RWPE2 (cell line): ENCODE results near the gene RPS26.
A peak's percentile ranks its signal among the peaks of the same experiment; 100 is the strongest.

Experiments used
- ATAC-seq: fragments of 200-7000 bp; cut with Tn5 transposase; 3 replicates; pipeline ENCODE4 v1.9.1; 2021; ENCODE audit warnings: low read depth
- DNase-seq: peaks from one replicate; pipeline ENCODE4 v3.0.0-alpha.2; 2020; ENCODE audit warnings: low spot score
- H3K27ac ChIP-seq: fragments of 450-650 bp; 2 replicates; pipeline ENCODE4 v1.5.1; 2017; ENCODE audit warnings: mild to moderate bottlenecking; ENCODE audit not compliant: poor library complexity, severe bottlenecking
- H3K27me3 ChIP-seq: fragments of 250-450 bp; sonication (Bioruptor Pico); 2 replicates; pipeline ENCODE4 v1.5.1; 2021; ENCODE audit warnings: mild to moderate bottlenecking, moderate library complexity; ENCODE audit not compliant: insufficient read depth, poor library complexity, severe bottlenecking
- H3K36me3 ChIP-seq: fragments of 250-450 bp; sonication (Bioruptor Pico); 2 replicates; pipeline ENCODE4 v1.5.1; 2020; ENCODE audit warnings: low read depth, mild to moderate bottlenecking, moderate library complexity
- H3K4me1 ChIP-seq: fragments of 250-450 bp; sonication (Bioruptor Pico); 2 replicates; pipeline ENCODE4 v1.5.1; 2021; ENCODE audit warnings: mild to moderate bottlenecking, moderate library complexity; ENCODE audit not compliant: insufficient read depth, poor library complexity, severe bottlenecking
- H3K4me3 ChIP-seq: fragments of 250-450 bp; sonication (Bioruptor Pico); 2 replicates; pipeline ENCODE4 v1.5.1; 2021; ENCODE audit warnings: mild to moderate bottlenecking, moderate library complexity; ENCODE audit not compliant: severe bottlenecking
- H3K9me3 ChIP-seq: fragments of 250-450 bp; sonication (Bioruptor Pico); 2 replicates; pipeline ENCODE4 v1.5.1; 2021; ENCODE audit warnings: mild to moderate bottlenecking, moderate library complexity; ENCODE audit not compliant: severe bottlenecking
- TF ChIP-seq, protein P1 (sequence below): fragments of 450-650 bp; IDR thresholded peaks from one replicate; pipeline ENCODE4 v1.5.1; 2017; ENCODE audit warnings: mild to moderate bottlenecking, moderate library complexity; ENCODE audit not compliant: poor library complexity, severe bottlenecking

RPS26 gene

DNA sequence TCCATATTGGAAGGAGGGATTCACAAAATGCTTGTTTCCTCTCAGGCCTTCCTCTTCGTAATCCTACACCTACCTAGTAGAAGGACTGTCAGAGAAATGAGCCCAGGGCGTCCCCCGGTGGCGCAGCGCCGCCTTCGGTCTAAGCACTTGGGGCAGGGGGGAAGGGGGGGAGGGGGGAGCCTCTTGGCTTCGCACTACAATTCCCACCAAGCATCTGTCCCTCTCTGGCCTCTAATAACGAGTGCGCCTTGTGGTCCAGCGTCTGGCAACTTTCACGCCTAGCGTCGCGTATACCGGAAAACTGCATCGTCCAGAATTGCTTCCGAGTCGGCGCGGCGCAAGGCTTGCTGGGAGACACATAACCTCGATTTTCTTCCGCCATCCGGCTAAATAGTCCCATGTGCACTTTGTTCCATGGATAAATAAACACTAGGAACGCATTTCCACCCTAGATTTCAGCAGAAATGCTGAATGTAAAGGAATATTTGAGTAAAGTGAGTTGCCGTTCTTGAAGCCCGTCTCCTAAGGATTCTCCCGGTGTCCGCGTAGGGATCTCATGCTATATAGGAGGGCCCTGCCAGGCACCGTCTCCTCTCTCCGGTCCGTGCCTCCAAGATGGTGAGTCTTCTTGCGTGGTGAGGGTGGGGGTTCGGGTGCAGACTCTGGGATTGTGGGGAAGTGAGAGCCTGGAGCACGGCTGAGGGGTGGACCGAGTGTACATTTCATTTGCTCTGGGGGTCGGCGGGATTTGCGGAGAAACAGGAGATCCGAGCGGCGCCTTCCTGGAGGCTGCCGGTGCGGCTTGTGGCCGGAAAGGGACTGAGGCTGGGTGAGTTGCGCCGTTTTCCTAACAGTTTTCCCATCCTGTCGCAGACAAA, at the start of gene RPS26:
RPS26 (plus strand) TSS at position 367 of the 878 bp plus-strand sequence; CDS start at position 616, 249 bp downstream.
- Histone ChIP-seq H3K4me3 (peak within 1 kb of the TSS; percentile 84), H3K4me1 (no peaks in the 10 kb centered on the region), H3K9me3 (no peaks in the 10 kb centered on the region), H3K36me3 (peaks cover 37% of the 10 kb centered on the region), H3K27me3 (no peaks in the 10 kb centered on the region), H3K27ac (peak within 1 kb of the TSS; percentile 64)
- DNase-seq = peak; percentile 98
- TF ChIP-seq, protein P1, sequence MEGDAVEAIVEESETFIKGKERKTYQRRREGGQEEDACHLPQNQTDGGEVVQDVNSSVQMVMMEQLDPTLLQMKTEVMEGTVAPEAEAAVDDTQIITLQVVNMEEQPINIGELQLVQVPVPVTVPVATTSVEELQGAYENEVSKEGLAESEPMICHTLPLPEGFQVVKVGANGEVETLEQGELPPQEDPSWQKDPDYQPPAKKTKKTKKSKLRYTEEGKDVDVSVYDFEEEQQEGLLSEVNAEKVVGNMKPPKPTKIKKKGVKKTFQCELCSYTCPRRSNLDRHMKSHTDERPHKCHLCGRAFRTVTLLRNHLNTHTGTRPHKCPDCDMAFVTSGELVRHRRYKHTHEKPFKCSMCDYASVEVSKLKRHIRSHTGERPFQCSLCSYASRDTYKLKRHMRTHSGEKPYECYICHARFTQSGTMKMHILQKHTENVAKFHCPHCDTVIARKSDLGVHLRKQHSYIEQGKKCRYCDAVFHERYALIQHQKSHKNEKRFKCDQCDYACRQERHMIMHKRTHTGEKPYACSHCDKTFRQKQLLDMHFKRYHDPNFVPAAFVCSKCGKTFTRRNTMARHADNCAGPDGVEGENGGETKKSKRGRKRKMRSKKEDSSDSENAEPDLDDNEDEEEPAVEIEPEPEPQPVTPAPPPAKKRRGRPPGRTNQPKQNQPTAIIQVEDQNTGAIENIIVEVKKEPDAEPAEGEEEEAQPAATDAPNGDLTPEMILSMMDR = peak; percentile 90
- peak; percentile 92 for ATAC-seq

DNA sequence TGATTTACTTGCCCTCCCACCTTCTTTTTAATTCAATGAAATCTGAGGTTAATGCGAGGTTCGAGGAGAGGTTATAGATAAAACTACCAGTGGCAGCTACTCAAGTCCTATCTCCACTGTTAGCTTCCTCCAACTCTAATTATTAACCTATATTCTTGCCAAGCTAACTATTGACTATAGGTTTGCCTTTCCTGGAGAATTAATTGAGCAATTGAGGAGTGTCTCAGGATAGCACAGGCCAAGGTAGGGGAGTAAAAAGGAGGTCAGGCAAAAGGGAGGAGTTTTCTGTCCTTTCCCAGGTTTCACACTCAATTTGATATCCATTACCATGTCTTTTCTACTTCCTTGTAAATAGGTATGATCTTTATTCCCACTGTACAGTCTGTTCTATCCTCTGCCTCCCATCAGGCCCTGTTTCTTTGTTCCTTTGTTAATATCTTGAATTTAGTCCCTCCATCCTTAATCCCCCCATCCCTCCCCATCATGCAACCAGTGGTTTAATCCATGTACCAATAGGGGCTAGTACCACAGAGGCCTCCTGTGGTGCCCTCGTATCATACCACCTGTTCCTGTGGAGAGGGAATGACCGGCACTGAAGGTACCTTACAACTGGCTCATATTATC, 48.4 kb upstream of the RPS26 start:
- Histone ChIP-seq H3K4me3 (no peak overlapping the region), H3K9me3 (no peaks in the 10 kb centered on the region), H3K4me1 (no peaks in the 10 kb centered on the region), H3K27me3 (no peaks in the 10 kb centered on the region), H3K36me3 (peaks cover 58% of the 10 kb centered on the region), H3K27ac (no peak overlapping the region)
- ATAC-seq (no peak), DNase-seq (no peak)
- TF ChIP-seq, protein P1 = no peak

DNA sequence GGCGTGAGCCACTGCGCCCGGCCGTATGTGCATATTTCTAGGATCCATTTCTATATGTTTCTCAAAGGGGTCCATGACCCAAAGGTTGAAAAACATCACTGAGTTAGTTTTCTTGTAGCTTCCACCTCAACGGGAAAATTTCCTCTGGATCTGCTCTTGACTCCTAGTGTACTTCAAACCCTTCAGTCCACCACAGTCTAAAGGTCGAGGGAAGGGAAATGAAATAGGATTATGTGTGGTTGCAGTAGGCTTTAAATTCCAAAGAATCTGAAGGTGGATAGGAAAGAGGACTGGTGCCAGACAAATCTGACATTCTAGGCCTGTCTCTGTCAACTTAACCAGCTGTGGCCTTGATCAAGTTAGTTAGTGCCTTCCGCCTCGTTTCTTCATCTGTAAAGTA, 46.4 kb upstream of the RPS26 start:
- H3K4me1 ChIP-seq = no peaks in the 10 kb centered on the region
- peaks cover 38% of the 10 kb centered on the region for H3K36me3 ChIP-seq
- no peaks in the 10 kb centered on the region for H3K27me3 ChIP-seq
- TF ChIP-seq, protein P1 = no peak
- no peak overlapping the region for H3K27ac ChIP-seq
- no peak overlapping the region for H3K4me3 ChIP-seq
- no peaks in the 10 kb centered on the region for H3K9me3 ChIP-seq
- ATAC-seq (no peak), DNase-seq (no peak)

DNA sequence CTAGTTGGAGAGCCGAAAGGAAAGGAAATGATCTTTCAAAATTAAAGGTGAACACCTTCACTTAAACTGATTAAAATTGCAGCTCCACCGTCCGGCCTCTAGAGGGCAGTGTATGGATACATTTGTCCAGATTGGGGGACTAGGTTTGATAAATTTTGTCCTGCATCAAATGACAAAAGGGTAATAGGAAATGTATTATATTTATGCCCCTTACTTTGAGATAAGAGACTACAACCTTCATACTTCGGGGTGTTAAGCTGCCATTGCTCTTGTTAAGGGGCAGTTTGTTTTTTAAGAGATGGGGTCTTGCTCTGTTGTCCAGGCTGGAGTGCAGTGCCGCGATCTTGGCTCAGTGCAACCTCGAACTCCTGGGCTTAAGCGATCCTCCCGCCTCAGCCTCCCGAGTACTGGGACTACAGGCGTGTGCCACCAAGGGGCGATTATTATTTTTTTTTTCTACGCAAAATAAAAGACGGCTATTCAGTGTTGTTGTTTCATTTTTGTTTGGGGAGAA, 45.5 kb upstream of the RPS26 start:
- ATAC-seq (no peak), DNase-seq (no peak)
- H3K27me3 ChIP-seq = no peaks in the 10 kb centered on the region
- H3K9me3 ChIP-seq = no peaks in the 10 kb centered on the region
- TF ChIP-seq, protein P1 = peak; percentile 90
- peak overlapping the region; percentile 45 for H3K4me3 ChIP-seq
- H3K4me1 ChIP-seq = no peaks in the 10 kb centered on the region
- peak overlapping the region; percentile 37 for H3K27ac ChIP-seq
- peaks cover 29% of the 10 kb centered on the region for H3K36me3 ChIP-seq
